Femur (tissue), 1 donor: ENCODE measurements around the gene NBEAL1.
"Not testable (repeated sequence)": the region's sequence is repeated elsewhere in the genome, so short reads cannot be mapped to it uniquely, and the experiment has no call there.

ENCODE experiments used
- DNase-seq: peaks from one replicate; pipeline ENCODE4 v3.0.0-alpha.2; 2017

Gene NBEAL1

GRCh38 chr2:203122317-203122986 lies 107.8 kb downstream of the NBEAL1 start:
- no peak for DNase-seq

GRCh38 chr2:203126996-203127395 lies 112.3 kb downstream of the NBEAL1 start:
- DNase-seq: no peak

GRCh38 chr2:203135105-203135504 lies 120.4 kb downstream of the NBEAL1 start:
- no peak for DNase-seq

GRCh38 chr2:203143391-203143790 lies 128.7 kb downstream of the NBEAL1 start:
- DNase-seq: no peak

GRCh38 chr2:203149194-203149593 lies 134.5 kb downstream of the NBEAL1 start:
- DNase-seq: no peak

- DNase-seq: no peak
These were observed 140.7 kb downstream of the NBEAL1 start for GRCh38 chr2:203155406-203155805.

GRCh38 chr2:203162722-203163121 lies 148.0 kb downstream of the NBEAL1 start:
- not testable (repeated sequence) for DNase-seq

GRCh38 chr2:203164311-203164935 lies 149.7 kb downstream of the NBEAL1 start:
- no peak for DNase-seq

GRCh38 chr2:203167751-203168150 lies 153.1 kb downstream of the NBEAL1 start:
- DNase-seq: no peak

- no peak for DNase-seq
These were observed 155.8 kb downstream of the NBEAL1 start for GRCh38 chr2:203170502-203170901.

- no peak for DNase-seq
These were observed 160.7 kb downstream of the NBEAL1 start for GRCh38 chr2:203175371-203175770.

GRCh38 chr2:203177361-203177760 lies 162.7 kb downstream of the NBEAL1 start:
- DNase-seq: no peak

- no peak for DNase-seq
These were observed 171.2 kb downstream of the NBEAL1 start for GRCh38 chr2:203185864-203186263.

GRCh38 chr2:203190547-203190946 lies 175.9 kb downstream of the NBEAL1 start:
- DNase-seq: not testable (repeated sequence)

- not testable (repeated sequence) for DNase-seq
These were observed 176.4 kb downstream of the NBEAL1 start for GRCh38 chr2:203191026-203191425.

GRCh38 chr2:203191961-203192360 lies 177.3 kb downstream of the NBEAL1 start:
- DNase-seq: no peak

GRCh38 chr2:203195331-203196036 lies 180.8 kb downstream of the NBEAL1 start:
- no peak for DNase-seq

GRCh38 chr2:203200866-203201265 lies 186.2 kb downstream of the NBEAL1 start:
- no peak for DNase-seq

- no peak for DNase-seq
These were observed 186.8 kb downstream of the NBEAL1 start for GRCh38 chr2:203201426-203201825.

GRCh38 chr2:203209538-203209937 lies 194.9 kb downstream of the NBEAL1 start:
- DNase-seq: no peak

- DNase-seq: no peak
These were observed 210.9 kb downstream of the NBEAL1 start for GRCh38 chr2:203225423-203226039.

GRCh38 chr2:203229674-203230073 lies 215.0 kb downstream of the NBEAL1 start:
- DNase-seq: not testable (repeated sequence)
